LNCaP clone FGC (cell line): ENCODE data around the gene TFDP3.

Experiments
- DNase-seq: peaks from one replicate; pipeline ENCODE4 v3.0.0-alpha.2; 2011; ENCODE audit warnings: low read depth
- H3K4me3 ChIP-seq: 2 replicates; pipeline ENCODE4 v1.5.1; 2011; ENCODE audit warnings: mild to moderate bottlenecking, low read depth, low read length, control low read depth
- TF ChIP-seq, protein P1 (sequence below): IDR thresholded peaks from 2 replicates; pipeline ENCODE4 v1.5.1; 2012; ENCODE audit warnings: mild to moderate bottlenecking; ENCODE audit not compliant: control insufficient read depth, insufficient read depth; ENCODE audit errors: extremely low read depth

The TFDP3 gene

DNA sequence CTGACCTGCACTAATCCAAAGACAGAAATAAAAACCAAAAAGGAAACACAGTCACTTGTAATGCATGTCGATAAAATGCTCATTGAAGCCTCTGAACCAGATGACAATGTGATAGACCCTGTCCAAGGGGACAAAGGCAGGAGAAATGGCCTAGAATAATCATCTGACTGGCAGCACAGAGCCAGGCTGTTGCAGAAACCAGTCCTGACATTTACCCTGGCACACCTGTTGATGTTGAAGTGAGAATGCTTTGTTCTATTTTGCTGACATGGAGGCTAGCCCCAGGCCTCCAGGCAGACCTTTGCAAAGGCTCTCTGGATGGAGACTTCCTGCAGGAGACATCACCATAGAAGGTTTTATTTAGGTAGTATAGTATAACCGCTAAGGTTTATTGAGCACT is 41.0 kb downstream of the TFDP3 start:
- TF ChIP-seq, protein P1, sequence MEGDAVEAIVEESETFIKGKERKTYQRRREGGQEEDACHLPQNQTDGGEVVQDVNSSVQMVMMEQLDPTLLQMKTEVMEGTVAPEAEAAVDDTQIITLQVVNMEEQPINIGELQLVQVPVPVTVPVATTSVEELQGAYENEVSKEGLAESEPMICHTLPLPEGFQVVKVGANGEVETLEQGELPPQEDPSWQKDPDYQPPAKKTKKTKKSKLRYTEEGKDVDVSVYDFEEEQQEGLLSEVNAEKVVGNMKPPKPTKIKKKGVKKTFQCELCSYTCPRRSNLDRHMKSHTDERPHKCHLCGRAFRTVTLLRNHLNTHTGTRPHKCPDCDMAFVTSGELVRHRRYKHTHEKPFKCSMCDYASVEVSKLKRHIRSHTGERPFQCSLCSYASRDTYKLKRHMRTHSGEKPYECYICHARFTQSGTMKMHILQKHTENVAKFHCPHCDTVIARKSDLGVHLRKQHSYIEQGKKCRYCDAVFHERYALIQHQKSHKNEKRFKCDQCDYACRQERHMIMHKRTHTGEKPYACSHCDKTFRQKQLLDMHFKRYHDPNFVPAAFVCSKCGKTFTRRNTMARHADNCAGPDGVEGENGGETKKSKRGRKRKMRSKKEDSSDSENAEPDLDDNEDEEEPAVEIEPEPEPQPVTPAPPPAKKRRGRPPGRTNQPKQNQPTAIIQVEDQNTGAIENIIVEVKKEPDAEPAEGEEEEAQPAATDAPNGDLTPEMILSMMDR: no peak
- no peak overlapping the region for H3K4me3 ChIP-seq
- no peak for DNase-seq

GRCh38 chrX:133175605-133176004 is 42.5 kb downstream of the TFDP3 start:
- H3K4me3 ChIP-seq: no peak overlapping the region
- TF ChIP-seq, protein P1: no peak
- peak; percentile 8 for DNase-seq

- H3K4me3 ChIP-seq: no peak overlapping the region
- DNase-seq: no peak
- TF ChIP-seq, protein P1: no peak
Measured at GRCh38 chrX:133175162-133175561, 43.0 kb downstream of the TFDP3 start.

DNA sequence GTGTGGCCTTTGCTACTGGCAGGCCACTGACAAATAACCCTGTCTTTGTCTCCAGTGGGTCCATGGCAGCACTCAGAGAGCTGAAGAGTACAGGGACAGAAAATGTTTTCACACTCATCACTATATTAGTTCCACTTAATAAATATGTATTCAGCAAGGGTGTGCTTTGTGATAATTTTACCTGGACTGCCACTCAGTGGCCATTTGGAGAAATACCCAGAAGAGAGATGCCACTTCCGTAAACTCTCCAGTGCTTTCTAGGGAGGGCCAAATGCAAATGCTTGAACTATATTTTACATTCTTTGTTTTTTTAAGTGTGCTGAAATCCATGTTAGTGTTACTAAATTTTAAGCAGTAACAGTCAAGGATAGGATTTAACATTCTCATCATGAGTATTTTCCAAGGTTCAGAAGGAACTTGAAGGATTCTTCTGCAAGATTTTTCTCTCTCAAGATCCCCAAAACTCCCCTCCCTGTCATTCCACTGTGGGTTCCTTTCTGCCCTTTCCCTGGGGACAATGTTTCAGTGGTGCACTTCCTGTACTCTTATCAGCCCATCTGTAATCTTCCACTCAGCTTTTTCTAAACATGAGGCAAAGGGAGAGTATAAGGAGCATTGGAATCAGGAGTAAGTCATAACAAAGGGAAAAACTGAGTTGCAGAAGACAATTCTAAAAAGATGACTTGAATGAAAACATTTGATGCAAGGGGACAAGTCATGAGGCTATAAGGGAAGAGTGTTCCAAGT is 46.0 kb downstream of the TFDP3 start:
- DNase-seq: no peak

More for the DNA sequence above, 46.0 kb downstream of the TFDP3 start:
- TF ChIP-seq, protein P1: peak; percentile 47; the same call in 1 of the 2 replicates
- H3K4me3 ChIP-seq: no peak overlapping the region
